Measurements from ENCODE around the gene PPP1R3E.
A peak's percentile ranks its signal among the peaks of the same experiment; 100 is the strongest.

The PPP1R3E gene

DNA sequence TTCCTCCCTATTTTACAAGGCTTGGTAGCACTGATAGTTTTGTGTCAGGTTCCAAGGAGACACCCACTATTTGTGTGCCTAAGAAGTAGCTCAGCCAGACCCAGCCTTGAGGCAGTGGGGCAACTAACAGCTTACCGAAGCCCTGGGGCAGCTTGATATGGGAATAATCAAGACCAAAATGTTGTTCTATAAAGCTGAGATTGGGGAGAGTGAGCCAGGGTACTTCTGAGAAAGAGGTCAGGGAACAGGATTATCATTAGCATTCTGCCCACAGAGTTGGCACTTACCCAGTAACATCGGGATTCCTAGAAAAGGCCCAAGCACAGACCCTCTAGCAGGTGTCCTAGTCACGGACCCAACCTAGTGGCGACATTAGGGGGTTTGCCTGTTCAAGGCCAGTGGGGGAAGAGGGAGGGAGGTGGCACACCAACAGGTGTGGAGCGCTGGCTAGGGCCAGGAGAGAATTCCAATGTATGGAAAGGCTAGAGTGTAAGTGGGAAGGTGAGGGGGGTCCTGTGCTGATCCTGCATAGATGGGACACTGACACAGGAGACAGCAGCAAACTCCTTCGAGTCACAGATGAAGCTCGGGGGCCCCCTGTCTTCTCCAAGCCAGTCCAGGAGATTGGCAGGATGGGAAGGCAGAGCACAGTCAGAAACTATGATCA lies 4.9 kb downstream of the PPP1R3E start:
- TF ChIP-seq RAD21 (IDR thresholded peaks at IDR 0.05; ENCODE audit: low read depth): no peak
- no peak for TF ChIP-seq TCF12 (IDR thresholded peaks at IDR 0.05; ENCODE audit: low read depth)
- TF ChIP-seq EP300 (IDR thresholded peaks at IDR 0.05; ENCODE audit: borderline replicate concordance): no peak
- no peak for TF ChIP-seq YY1 (IDR thresholded peaks at IDR 0.05; ENCODE audit: low read depth)
- TF ChIP-seq, protein P1, sequence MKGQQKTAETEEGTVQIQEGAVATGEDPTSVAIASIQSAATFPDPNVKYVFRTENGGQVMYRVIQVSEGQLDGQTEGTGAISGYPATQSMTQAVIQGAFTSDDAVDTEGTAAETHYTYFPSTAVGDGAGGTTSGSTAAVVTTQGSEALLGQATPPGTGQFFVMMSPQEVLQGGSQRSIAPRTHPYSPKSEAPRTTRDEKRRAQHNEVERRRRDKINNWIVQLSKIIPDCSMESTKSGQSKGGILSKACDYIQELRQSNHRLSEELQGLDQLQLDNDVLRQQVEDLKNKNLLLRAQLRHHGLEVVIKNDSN (IDR thresholded peaks at IDR 0.05): no peak
- TF ChIP-seq, protein P2, sequence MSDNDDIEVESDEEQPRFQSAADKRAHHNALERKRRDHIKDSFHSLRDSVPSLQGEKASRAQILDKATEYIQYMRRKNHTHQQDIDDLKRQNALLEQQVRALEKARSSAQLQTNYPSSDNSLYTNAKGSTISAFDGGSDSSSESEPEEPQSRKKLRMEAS (IDR thresholded peaks at IDR 0.05): no peak
- TF ChIP-seq, protein P3, sequence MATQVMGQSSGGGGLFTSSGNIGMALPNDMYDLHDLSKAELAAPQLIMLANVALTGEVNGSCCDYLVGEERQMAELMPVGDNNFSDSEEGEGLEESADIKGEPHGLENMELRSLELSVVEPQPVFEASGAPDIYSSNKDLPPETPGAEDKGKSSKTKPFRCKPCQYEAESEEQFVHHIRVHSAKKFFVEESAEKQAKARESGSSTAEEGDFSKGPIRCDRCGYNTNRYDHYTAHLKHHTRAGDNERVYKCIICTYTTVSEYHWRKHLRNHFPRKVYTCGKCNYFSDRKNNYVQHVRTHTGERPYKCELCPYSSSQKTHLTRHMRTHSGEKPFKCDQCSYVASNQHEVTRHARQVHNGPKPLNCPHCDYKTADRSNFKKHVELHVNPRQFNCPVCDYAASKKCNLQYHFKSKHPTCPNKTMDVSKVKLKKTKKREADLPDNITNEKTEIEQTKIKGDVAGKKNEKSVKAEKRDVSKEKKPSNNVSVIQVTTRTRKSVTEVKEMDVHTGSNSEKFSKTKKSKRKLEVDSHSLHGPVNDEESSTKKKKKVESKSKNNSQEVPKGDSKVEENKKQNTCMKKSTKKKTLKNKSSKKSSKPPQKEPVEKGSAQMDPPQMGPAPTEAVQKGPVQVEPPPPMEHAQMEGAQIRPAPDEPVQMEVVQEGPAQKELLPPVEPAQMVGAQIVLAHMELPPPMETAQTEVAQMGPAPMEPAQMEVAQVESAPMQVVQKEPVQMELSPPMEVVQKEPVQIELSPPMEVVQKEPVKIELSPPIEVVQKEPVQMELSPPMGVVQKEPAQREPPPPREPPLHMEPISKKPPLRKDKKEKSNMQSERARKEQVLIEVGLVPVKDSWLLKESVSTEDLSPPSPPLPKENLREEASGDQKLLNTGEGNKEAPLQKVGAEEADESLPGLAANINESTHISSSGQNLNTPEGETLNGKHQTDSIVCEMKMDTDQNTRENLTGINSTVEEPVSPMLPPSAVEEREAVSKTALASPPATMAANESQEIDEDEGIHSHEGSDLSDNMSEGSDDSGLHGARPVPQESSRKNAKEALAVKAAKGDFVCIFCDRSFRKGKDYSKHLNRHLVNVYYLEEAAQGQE (IDR thresholded peaks at IDR 0.05; ENCODE audit: low read depth): no peak
- TF ChIP-seq ZBTB7A (IDR thresholded peaks at IDR 0.05; ENCODE audit: low read depth): no peak
- TF ChIP-seq CREB1 (IDR thresholded peaks at IDR 0.05; ENCODE audit: low read depth): no peak
- no peak for TF ChIP-seq TEAD4 (IDR thresholded peaks at IDR 0.05)
- no peak for TF ChIP-seq TAF1 (IDR thresholded peaks at IDR 0.05; ENCODE audit: low read depth)
- TF ChIP-seq NFIC (IDR thresholded peaks at IDR 0.05): no peak

DNA sequence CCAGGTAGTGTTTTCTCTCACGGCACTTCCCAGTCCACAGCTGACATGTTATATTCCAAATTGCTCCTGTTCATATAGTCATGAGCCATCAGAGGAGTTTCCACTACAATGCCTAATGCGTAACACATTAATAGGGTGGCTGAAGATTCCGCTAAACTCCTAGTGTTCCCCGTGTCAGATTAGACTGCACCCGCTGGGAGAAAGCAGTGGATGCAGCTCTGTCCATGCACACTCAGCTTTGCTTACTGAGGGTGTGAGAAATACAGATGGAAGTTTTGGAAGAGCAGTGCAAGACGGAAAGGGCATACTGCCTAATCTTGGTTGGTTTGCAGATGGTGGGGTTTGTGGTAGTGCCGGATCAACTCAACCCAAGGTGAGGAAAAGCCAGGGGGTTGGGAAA lies 5.6 kb downstream of the PPP1R3E start:
- no peak for TF ChIP-seq CREB1 (IDR thresholded peaks at IDR 0.05; ENCODE audit: low read depth)

DNA sequence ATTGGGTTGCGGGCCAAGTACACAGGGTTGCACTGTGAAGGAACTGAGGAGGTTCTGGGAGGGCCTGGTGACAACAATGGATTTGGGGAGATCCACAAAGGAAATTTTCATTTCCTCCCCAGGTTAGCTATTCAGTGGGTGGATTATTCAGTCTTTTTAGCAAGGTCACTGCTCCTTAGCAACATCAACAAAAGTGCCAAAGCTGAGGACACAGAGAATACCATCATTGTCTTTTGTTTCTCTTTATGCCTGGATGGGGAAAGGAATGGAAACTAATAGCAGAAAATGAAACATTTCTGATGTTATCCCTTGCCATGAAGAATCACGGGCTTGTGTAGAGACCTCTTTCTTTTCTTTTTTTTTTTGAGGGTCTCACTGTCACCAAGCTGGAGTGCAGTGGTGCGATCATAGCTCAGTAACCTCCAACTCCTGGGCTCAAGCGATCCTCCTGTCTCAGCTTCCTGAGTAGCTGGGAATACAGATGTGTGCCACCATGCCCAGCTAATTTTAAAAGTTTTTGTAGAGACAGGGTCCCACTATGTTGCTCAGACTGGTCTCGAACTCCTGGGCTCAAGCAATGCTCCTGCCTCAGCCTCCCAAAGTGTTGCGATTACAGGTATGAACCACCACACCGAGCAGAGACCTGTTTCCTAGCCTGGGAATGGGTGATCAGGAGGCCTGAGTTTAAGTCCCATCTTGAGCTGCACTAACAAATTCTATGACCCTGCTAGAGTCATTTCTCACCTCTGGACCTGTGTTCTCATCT lies 6.5 kb downstream of the PPP1R3E start:
- TF ChIP-seq CREB1 (IDR thresholded peaks at IDR 0.05; ENCODE audit: low read depth) (no peak), TAF1 (IDR thresholded peaks at IDR 0.05; ENCODE audit: low read depth) (no peak), YY1 (IDR thresholded peaks at IDR 0.05; ENCODE audit: low read depth) (no peak), EGR1 (IDR thresholded peaks at IDR 0.05) (no peak), TCF12 (IDR thresholded peaks at IDR 0.05; ENCODE audit: low read depth) (no peak), CEBPB (IDR thresholded peaks at IDR 0.05) (no peak), RAD21 (IDR thresholded peaks at IDR 0.05; ENCODE audit: low read depth) (no peak), EP300 (IDR thresholded peaks at IDR 0.05; ENCODE audit: borderline replicate concordance) (no peak), ZBTB7A (IDR thresholded peaks at IDR 0.05; ENCODE audit: low read depth) (no peak), TEAD4 (IDR thresholded peaks at IDR 0.05) (no peak), NFIC (IDR thresholded peaks at IDR 0.05) (no peak), FOXM1 (IDR thresholded peaks at IDR 0.05; ENCODE audit: borderline replicate concordance, low read depth) (no peak)
- TF ChIP-seq, protein P1 (IDR thresholded peaks at IDR 0.05): no peak
- TF ChIP-seq, protein P3 (IDR thresholded peaks at IDR 0.05; ENCODE audit: low read depth): no peak
- TF ChIP-seq, protein P2 (IDR thresholded peaks at IDR 0.05): no peak

DNA sequence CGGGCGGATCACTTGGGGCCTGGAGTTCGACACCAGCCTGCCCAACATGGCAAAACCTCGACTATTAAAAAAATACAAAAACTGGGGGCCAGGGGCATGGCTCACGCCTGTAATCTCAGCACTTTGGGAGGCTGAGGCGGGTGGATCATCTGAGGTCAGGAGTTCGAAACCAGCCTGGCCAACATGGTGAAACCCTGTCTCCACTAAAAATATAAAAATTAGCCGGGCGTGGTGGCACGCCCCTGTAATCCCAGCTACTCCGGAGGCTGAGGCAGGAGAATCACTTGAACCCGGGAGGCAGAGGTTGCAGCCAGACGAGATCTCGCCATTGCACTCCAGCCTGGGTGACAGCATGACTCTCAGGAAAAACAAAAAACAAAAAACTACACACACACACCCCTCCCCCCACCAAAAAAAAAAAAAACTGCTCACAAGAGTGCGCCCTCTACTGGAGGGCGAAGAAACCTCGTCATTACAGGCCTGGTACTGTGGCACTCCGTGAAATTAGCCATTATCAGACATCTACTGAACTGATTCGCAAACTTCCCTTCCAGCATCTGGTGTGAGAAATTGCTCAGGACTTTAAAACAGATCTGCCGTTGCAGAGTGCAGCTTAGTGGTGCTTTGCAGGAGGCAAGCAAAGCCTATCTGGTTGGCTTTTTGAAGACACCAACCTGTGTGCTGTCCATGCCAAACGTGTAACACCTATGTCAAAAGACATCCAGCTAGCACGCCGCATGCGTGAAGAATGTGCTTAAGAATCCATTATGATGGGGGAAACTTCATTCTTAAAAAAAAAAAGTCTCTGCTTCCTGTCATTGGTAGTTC lies 7.7 kb downstream of the PPP1R3E start:
- TF ChIP-seq TCF12 (IDR thresholded peaks at IDR 0.05; ENCODE audit: low read depth) (peak; percentile 21; the same call in 1 of the 2 replicates), RAD21 (IDR thresholded peaks at IDR 0.05; ENCODE audit: low read depth) (peak; percentile 42)
- TF ChIP-seq, protein P2 (IDR thresholded peaks at IDR 0.05): no peak

DNA sequence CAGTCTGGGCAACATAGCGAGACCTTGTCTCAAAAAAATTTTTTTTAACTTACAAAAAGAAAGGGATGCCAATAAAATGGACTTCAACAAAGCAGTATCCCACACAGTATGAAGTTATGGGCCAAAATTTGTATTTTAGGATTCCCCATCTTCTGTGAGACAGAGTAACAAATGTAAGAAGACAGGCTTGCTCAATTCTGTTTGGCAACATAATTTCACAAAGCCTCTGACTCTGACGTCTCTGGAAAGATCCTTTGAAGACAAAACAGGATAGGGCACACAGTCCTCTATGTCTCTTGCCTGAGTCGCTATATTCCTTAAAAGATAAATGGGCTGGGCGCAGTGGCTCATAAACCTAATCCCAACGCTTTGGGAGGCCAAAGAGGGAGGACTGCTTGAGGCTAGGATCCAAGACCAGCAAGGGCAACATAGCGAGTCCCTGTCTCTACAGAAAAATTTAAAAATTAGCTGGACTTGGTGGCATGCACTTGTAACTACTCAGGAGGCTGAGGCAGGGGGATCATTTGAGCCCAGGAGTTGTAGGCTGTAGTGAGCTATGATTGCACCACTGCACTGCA lies 15.7 kb downstream of the PPP1R3E start:
- TF ChIP-seq RAD21 (IDR thresholded peaks at IDR 0.05; ENCODE audit: low read depth): no peak
- TF ChIP-seq, protein P1 (IDR thresholded peaks at IDR 0.05): no peak
- TF ChIP-seq TCF12 (IDR thresholded peaks at IDR 0.05; ENCODE audit: low read depth): no peak
- TF ChIP-seq ZBTB7A (IDR thresholded peaks at IDR 0.05; ENCODE audit: low read depth): no peak
- TF ChIP-seq, protein P2 (IDR thresholded peaks at IDR 0.05): no peak
- TF ChIP-seq CEBPB (IDR thresholded peaks at IDR 0.05): no peak
- TF ChIP-seq NFIC (IDR thresholded peaks at IDR 0.05): no peak
- no peak for TF ChIP-seq FOXM1 (IDR thresholded peaks at IDR 0.05; ENCODE audit: borderline replicate concordance, low read depth)
- TF ChIP-seq TAF1 (IDR thresholded peaks at IDR 0.05; ENCODE audit: low read depth): no peak
- TF ChIP-seq YY1 (IDR thresholded peaks at IDR 0.05; ENCODE audit: low read depth): no peak
- TF ChIP-seq TEAD4 (IDR thresholded peaks at IDR 0.05): no peak
- no peak for TF ChIP-seq CREB1 (IDR thresholded peaks at IDR 0.05; ENCODE audit: low read depth)
- TF ChIP-seq EP300 (IDR thresholded peaks at IDR 0.05; ENCODE audit: borderline replicate concordance): no peak
- TF ChIP-seq EGR1 (IDR thresholded peaks at IDR 0.05): no peak
- TF ChIP-seq, protein P3 (IDR thresholded peaks at IDR 0.05; ENCODE audit: low read depth): no peak
